ENCODE measurements around the gene MYADML2. TPM values are rescaled to one million over a fixed set of nuclear protein-coding genes. Genes with fewer than 3 reads are reported as not detected.

The MYADML2 gene
- total RNA-seq, 1 donor from 2014 or later = 0.69 TPM

GRCh38 chr17:81939881-81940385 is 7.1 kb downstream of the MYADML2 start:
- DNase-seq = no peak
- no peak overlapping the region for H3K27ac Mint-ChIP-seq (ENCODE audit: unreplicated experiment)

GRCh38 chr17:81939218-81939617 is 7.8 kb downstream of the MYADML2 start:
- no peak for TF ChIP-seq CTCF (IDR thresholded peaks at IDR 0.05; ENCODE audit: partially characterized antibody, unreplicated experiment)
- H3K4me1 Mint-ChIP-seq (ENCODE audit: low read depth, unreplicated experiment) = peaks cover 15% of the 10 kb centered on the region
- H3K36me3 Mint-ChIP-seq (ENCODE audit: unreplicated experiment) = no peaks in the 10 kb centered on the region
- H3K27me3 Mint-ChIP-seq (ENCODE audit: unreplicated experiment) = peaks cover 8% of the 10 kb centered on the region
- no peak for DNase-seq
- peak overlapping the region; percentile 42 for H3K4me3 Mint-ChIP-seq (ENCODE audit: unreplicated experiment)
- peaks cover 6% of the 10 kb centered on the region for H3K9me3 Mint-ChIP-seq (ENCODE audit: unreplicated experiment)
- no peak overlapping the region for H3K27ac Mint-ChIP-seq (ENCODE audit: unreplicated experiment)

More at GRCh38 chr17:81939881-81940385, 7.1 kb downstream of the MYADML2 start:
- TF ChIP-seq CTCF (IDR thresholded peaks at IDR 0.05; ENCODE audit: partially characterized antibody, unreplicated experiment) = no peak
- Mint-ChIP-seq H3K9me3 (ENCODE audit: unreplicated experiment) (peaks cover 6% of the 10 kb centered on the region), H3K4me3 (ENCODE audit: unreplicated experiment) (peak overlapping the region; percentile 34), H3K4me1 (ENCODE audit: low read depth, unreplicated experiment) (peaks cover 15% of the 10 kb centered on the region), H3K27me3 (ENCODE audit: unreplicated experiment) (peaks cover 7% of the 10 kb centered on the region), H3K36me3 (ENCODE audit: unreplicated experiment) (no peaks in the 10 kb centered on the region)

- Mint-ChIP-seq H3K27me3 (ENCODE audit: unreplicated experiment) (peaks cover 17% of the 10 kb centered on the region), H3K4me1 (ENCODE audit: low read depth, unreplicated experiment) (peaks cover 18% of the 10 kb centered on the region), H3K36me3 (ENCODE audit: unreplicated experiment) (no peaks in the 10 kb centered on the region), H3K9me3 (ENCODE audit: unreplicated experiment) (peaks cover 4% of the 10 kb centered on the region), H3K4me3 (ENCODE audit: unreplicated experiment) (peak overlapping the region; percentile 85), H3K27ac (ENCODE audit: unreplicated experiment) (no peak overlapping the region)
- no peak for DNase-seq
- TF ChIP-seq CTCF (IDR thresholded peaks at IDR 0.05; ENCODE audit: partially characterized antibody, unreplicated experiment) = no peak
Measured at GRCh38 chr17:81935709-81936084, 11.3 kb downstream of the MYADML2 start.

GRCh38 chr17:81934850-81935708 is 12.0 kb downstream of the MYADML2 start:
- no peak for TF ChIP-seq CTCF (IDR thresholded peaks at IDR 0.05; ENCODE audit: partially characterized antibody, unreplicated experiment)
- Mint-ChIP-seq H3K36me3 (ENCODE audit: unreplicated experiment) (no peaks in the 10 kb centered on the region), H3K27me3 (ENCODE audit: unreplicated experiment) (peaks cover 15% of the 10 kb centered on the region), H3K4me1 (ENCODE audit: low read depth, unreplicated experiment) (peaks cover 20% of the 10 kb centered on the region), H3K9me3 (ENCODE audit: unreplicated experiment) (peaks cover 4% of the 10 kb centered on the region), H3K4me3 (ENCODE audit: unreplicated experiment) (peak overlapping the region; percentile 85), H3K27ac (ENCODE audit: unreplicated experiment) (no peak overlapping the region)
- no peak for DNase-seq

Measured in glutamatergic neuron (in vitro differentiated cells).